ENCODE data around the gene SNX8. TPM values are rescaled to one million over a fixed set of nuclear protein-coding genes. Genes with fewer than 3 reads are reported as not detected.

The SNX8 gene
- total and polyA plus RNA-seq, 2 of the 13 experiments (the other 11 are each of a cell fraction or from before 2014, with no cell fraction given), result 20.6 to 45.2 TPM

DNA sequence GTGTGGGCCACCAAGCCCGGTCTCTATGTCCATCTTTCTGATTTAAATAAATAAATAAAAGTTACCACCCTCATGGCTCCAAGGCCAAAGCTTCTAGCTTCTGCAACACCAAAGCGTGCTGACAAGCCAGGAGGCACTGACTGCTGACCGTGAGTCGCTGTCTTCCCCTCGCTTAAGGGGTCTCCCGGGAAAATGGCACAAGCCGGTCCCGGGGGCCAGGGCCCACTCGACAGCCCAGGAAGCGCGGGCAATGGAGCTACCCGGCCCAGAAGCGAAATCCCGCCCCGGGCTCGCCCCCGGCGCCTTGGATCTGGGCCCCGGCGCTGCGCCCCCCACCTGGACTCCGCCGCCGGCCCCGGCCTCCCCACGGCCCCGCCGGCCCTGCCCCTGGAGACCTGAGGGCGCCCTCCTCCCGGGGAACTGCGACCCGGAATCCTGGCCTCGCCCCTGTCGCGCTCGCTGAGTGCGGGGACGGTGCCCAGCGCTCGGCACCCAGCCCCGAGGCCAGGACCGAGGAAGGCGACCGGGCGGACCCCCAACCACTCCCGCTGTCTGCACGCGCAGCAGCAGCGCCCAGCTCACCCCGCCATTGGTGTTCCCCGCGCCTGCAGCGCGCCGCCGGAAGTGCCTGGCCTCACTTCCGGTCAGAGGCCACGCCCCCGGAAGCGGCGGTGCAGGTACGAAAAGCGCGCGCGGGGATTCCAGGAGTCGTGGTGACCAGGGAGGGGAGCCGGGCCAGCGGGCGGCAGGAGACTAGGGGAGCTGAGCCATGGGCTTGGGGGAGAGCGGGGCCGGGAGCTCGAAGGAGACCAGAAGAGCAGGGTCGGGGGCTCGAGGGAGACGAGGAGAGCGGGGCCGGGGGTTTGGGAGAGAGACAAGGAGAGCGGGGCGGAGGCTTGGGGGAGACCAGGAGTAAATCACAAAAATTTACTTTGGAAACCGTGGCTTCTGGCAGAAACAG lies 72.4 kb downstream of the SNX8 start, which contains the start of the genes MRM2 and NUDT1 (continued):
- TF ChIP-seq, protein P1, sequence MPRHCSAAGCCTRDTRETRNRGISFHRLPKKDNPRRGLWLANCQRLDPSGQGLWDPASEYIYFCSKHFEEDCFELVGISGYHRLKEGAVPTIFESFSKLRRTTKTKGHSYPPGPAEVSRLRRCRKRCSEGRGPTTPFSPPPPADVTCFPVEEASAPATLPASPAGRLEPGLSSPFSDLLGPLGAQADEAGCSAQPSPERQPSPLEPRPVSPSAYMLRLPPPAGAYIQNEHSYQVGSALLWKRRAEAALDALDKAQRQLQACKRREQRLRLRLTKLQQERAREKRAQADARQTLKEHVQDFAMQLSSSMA (CRISPR knock-in tag; IDR thresholded peaks at IDR 0.05), result peak; percentile 96
- TF ChIP-seq, protein P2, sequence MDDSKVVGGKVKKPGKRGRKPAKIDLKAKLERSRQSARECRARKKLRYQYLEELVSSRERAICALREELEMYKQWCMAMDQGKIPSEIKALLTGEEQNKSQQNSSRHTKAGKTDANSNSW (CRISPR knock-in tag; IDR thresholded peaks at IDR 0.05; ENCODE audit: borderline replicate concordance), result peak; percentile 94
- TF ChIP-seq U2AF2 (IDR thresholded peaks at IDR 0.05; ENCODE audit: low read depth, low read length) (no peak), ZFY (CRISPR knock-in tag; IDR thresholded peaks at IDR 0.05) (peak; percentile 89), ZKSCAN1 (IDR thresholded peaks at IDR 0.05; ENCODE audit: low read length) (no peak), ZNF225 (CRISPR knock-in tag; IDR thresholded peaks at IDR 0.05) (peak; percentile 75; the same call in 1 of the 2 replicates), MAZ (IDR thresholded peaks at IDR 0.05; ENCODE audit: borderline replicate concordance, low read depth, low read length) (no peak), MAZ (CRISPR knock-in tag; IDR thresholded peaks at IDR 0.05; ENCODE audit: low read depth) (peak; percentile 56; the same call in 1 of the 2 replicates), ASH2L (IDR thresholded peaks at IDR 0.05; ENCODE audit: insufficient read length, low read depth, low read length) (peak; percentile 80), ZNF335 (CRISPR knock-in tag; IDR thresholded peaks at IDR 0.05) (0 out of 2 replicates have a peak, but pooled peaks have one; percentile 49), DNMT1 (CRISPR knock-in tag; IDR thresholded peaks at IDR 0.05) (peak; percentile 87; the same call in 1 of the 2 replicates), PLRG1 (conservative IDR thresholded peaks at IDR 0.05) (no peak), SP140L (CRISPR knock-in tag; IDR thresholded peaks at IDR 0.05; ENCODE audit: borderline replicate concordance) (no peak), MZF1 (CRISPR knock-in tag; IDR thresholded peaks at IDR 0.05; ENCODE audit: borderline replicate concordance) (no peak), TEAD2 (CRISPR knock-in tag; IDR thresholded peaks at IDR 0.05) (no peak), HNRNPUL1 (IDR thresholded peaks at IDR 0.05; ENCODE audit: low read depth, low read length) (no peak), ISL2 (CRISPR knock-in tag; IDR thresholded peaks at IDR 0.05) (peak; percentile 18; the same call in 1 of the 2 replicates)
- TF ChIP-seq, protein P3, sequence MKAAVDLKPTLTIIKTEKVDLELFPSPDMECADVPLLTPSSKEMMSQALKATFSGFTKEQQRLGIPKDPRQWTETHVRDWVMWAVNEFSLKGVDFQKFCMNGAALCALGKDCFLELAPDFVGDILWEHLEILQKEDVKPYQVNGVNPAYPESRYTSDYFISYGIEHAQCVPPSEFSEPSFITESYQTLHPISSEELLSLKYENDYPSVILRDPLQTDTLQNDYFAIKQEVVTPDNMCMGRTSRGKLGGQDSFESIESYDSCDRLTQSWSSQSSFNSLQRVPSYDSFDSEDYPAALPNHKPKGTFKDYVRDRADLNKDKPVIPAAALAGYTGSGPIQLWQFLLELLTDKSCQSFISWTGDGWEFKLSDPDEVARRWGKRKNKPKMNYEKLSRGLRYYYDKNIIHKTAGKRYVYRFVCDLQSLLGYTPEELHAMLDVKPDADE (CRISPR knock-in tag; IDR thresholded peaks at IDR 0.05), result no peak
- TF ChIP-seq, protein P4, sequence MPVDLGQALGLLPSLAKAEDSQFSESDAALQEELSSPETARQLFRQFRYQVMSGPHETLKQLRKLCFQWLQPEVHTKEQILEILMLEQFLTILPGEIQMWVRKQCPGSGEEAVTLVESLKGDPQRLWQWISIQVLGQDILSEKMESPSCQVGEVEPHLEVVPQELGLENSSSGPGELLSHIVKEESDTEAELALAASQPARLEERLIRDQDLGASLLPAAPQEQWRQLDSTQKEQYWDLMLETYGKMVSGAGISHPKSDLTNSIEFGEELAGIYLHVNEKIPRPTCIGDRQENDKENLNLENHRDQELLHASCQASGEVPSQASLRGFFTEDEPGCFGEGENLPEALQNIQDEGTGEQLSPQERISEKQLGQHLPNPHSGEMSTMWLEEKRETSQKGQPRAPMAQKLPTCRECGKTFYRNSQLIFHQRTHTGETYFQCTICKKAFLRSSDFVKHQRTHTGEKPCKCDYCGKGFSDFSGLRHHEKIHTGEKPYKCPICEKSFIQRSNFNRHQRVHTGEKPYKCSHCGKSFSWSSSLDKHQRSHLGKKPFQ (CRISPR knock-in tag; IDR thresholded peaks at IDR 0.05; ENCODE audit: insufficient replicate concordance), result no peak
- TF ChIP-seq, protein P5, sequence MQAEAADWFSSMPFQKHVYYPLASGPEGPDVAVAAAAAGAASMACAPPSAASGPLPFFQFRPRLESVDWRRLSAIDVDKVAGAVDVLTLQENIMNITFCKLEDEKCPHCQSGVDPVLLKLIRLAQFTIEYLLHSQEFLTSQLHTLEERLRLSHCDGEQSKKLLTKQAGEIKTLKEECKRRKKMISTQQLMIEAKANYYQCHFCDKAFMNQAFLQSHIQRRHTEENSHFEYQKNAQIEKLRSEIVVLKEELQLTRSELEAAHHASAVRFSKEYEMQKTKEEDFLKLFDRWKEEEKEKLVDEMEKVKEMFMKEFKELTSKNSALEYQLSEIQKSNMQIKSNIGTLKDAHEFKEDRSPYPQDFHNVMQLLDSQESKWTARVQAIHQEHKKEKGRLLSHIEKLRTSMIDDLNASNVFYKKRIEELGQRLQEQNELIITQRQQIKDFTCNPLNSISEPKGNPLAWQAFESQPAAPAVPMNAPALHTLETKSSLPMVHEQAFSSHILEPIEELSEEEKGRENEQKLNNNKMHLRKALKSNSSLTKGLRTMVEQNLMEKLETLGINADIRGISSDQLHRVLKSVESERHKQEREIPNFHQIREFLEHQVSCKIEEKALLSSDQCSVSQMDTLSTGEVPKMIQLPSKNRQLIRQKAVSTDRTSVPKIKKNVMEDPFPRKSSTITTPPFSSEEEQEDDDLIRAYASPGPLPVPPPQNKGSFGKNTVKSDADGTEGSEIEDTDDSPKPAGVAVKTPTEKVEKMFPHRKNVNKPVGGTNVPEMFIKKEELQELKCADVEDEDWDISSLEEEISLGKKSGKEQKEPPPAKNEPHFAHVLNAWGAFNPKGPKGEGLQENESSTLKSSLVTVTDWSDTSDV (CRISPR knock-in tag; IDR thresholded peaks at IDR 0.05), result no peak

Measured in HepG2 (cell line).